ENCODE measurements around the gene CDH12.
"Not testable (repeated sequence)": the region's sequence is repeated elsewhere in the genome, so short reads cannot be mapped to it uniquely, and the experiment has no call there.

Gene CDH12

GRCh38 chr5:22572941-22573340 is 280.2 kb downstream of the CDH12 start:
- DNase-seq = no peak

DNA sequence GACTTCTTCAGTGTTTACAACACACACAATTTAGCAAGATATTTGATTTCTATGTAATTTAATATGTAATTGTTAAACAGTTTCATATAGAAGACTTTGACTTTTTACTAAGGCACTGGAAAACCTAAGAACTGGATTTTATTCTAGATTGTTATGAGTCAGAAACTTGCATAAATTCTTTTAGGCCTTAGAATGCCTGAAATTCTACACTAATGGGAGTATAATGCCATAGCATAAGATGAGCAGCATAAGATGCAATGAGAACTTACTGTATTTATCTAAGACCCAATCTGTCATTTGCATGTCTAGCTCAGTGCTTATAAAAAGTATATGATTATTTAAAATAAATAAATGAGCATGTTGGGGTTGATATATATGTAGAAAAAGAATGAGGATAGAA is 285.2 kb downstream of the CDH12 start:
- no peak for DNase-seq

- DNase-seq = no peak
Observed at GRCh38 chr5:22560147-22560546, 293.0 kb downstream of the CDH12 start.

DNA sequence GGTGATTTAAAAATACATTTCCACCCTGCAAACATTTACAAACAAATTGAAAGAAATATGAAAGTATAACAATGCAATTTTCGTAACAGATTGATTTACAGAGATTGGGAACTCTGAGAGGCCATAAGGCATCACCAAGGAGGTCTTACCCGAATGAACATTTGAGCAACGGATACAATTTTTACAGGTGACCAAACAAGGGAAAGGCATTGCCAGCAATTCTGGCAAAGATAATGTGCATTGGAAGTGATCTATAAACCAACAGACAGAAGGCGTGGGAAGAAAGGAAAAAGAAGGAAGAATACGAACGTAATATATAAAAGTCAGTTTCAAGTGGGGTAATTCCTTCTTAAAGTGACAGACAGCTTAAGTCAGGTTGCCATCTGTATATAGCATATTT is 295.9 kb downstream of the CDH12 start:
- no peak for DNase-seq

DNA sequence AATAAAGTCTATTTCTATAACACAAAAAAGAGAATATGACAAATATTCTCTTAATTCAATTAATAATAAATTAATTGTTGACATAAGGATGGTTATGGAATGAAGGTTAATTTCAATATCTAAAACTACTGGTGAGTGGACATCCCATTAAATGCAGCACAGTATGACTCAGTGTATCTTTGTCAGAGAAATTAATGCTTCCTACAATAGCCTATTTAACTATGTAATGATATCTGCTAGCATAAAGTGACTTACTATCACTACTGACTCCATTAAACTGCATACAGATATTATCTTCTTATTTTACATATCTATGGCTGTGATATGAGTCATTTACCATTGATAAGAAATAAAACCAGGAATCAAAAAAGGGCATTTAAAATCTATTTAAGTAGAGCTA is 298.7 kb downstream of the CDH12 start:
- no peak for DNase-seq

DNA sequence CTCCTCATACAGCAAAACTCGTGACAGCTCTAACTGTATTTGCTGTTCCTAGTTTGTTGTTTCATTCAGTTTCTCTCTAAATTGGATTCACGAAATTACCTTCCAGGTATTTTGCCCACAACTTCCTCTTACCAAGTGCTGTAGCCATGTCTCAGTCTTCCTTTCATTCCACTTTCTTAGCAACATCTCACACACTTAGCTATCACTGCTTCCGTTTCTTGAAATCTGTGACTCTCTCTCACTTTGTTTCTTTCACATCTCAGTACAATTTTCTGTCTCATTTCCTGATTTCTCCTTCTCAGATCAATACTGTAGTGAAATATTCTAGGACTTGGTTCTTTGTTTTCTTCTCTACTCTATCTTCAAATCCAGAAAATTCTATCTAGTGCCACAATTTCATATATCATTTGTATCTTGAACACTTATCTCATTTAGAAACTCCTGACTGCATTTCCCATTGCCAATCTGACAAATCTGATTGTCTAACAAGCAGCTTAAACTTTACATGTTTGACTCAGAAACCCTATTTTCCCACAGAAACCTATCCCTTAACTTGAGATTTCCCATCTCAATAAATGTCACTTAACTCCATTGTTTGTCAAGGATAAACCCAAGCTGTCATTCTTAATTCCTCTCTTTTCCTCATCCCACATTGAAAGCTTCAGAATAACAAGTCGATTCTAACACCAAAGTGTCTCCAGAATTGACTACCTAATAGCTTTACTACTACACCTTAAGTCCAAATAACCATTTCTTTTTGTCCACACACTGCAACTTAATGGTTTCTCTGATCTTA is 303.1 kb downstream of the CDH12 start:
- no peak for DNase-seq

DNA sequence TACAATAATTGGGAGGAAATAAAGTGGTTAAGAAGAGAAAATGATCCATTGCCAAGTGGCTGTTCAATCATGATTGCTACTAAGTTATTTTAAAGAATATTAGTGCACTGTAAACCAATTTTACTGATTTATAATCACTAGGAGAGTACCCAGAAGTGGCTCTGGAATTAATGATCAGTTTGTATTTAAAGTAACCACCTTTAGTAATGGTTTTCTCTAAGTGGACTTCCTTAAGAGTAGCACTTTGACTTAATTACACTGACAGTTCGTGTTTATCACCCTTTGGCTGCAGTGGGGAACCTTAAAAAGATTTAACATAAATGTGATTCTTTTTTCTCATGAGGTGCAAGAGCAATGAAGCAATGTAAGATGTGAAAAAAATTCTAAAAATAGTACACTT is 310.8 kb downstream of the CDH12 start:
- DNase-seq = no peak

GRCh38 chr5:22541037-22541436 is 312.1 kb downstream of the CDH12 start:
- DNase-seq = peak in 28 of 56 donors; percentile 1 to 65 (median 18)

DNA sequence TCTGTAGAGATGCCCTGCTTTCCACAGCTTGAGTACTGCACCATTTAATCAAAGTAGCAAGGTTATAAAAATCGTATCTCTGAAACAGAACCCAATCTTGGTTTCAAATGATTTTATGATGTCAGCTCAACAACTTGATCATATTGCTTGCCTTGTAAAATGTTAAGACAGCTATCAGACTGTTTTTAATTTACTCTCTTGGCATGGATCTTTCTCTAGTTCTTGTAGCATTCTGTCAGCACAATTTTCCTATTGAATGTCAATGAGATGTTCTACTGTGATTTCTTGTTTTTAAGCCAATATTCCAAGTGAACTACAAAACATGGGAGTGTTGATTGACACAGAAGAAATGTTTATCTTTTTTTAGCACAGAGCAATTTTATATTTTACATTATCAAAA is 313.4 kb downstream of the CDH12 start:
- DNase-seq = no peak

- no peak for DNase-seq
Observed at GRCh38 chr5:22531986-22532385, 321.2 kb downstream of the CDH12 start.

GRCh38 chr5:22521521-22521920 is 331.6 kb downstream of the CDH12 start:
- no peak for DNase-seq

DNA sequence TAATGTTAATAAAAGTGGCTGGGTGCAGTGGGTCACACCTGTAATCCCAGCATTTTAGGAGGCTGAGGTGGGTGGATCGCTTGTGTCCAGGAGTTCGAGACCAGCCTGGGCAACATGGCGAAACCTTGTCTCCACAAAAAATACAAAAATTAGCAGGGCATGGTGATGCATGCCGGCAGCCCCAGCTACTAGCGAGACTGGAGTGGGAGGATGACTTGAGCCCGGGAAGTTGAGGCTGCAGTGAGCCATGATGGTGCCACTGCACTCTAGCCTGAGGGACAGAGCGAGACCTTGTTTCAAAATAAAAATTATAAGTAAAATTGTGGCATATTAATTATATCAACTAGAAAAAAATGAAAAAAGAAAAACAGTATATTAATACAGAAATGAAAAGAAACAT is 336.6 kb downstream of the CDH12 start:
- not testable (repeated sequence) for DNase-seq

GRCh38 chr5:22514231-22514630 is 338.9 kb downstream of the CDH12 start:
- DNase-seq = no peak

DNA sequence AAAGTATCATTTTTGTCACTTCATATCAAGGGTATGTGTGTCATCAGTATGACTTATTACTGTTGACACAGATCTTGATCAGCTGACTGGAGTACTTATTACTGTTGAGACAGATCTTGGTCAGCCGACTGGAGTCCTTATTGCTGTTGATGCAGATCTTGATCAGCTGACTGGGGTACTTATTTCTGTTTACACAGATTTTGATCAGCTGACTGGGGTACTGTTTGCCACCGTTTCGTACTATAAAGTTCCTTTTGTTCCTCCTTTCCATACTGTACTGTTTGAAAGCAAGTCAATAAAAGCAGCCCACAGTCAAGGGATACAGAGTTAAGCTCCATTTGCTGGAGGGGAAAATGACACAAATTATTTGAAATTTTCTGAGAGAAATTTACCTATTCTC is 347.3 kb downstream of the CDH12 start:
- no peak for DNase-seq

DNA sequence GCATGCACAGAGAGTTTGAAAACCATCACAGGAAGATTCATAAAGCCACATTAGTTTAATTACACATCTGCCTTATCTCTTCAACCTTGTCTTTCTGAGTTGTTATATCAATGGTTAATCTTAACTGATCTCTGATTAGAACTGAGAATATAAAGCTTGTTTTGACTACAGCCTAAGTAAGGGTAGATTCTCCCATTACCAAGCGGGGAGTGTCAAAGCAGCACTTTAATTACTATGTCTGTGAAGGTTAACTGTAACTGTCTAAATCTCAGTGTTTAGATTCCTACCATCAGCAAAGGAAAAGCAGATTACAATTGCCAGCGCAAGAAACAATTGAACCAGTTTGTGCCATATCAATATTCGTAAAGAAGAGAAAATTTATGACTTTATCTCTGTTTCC is 348.7 kb downstream of the CDH12 start:
- no peak for DNase-seq

DNA sequence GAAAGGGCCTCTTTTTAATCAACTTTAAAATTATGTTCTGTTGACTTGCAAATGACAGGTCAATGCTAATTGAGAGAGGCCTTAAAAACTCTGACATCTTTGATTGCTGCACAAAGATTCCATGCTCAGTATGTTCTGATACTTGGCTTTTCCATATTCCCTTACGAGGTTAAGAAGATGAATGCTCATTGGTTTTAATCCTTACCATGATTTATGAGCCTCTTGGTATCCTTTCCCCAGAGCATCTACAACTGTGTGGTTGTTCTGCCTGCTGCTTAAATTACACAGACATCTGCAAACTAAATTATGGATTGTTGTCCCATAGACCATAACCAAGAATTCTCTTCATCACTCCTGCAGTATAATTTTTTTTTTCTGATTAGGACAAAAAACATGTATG is 352.6 kb downstream of the CDH12 start:
- no peak for DNase-seq

- no peak for DNase-seq
Observed at GRCh38 chr5:22496666-22497065, 356.5 kb downstream of the CDH12 start.

- DNase-seq = no peak
Observed at GRCh38 chr5:22495016-22495720, 358.0 kb downstream of the CDH12 start.

DNA sequence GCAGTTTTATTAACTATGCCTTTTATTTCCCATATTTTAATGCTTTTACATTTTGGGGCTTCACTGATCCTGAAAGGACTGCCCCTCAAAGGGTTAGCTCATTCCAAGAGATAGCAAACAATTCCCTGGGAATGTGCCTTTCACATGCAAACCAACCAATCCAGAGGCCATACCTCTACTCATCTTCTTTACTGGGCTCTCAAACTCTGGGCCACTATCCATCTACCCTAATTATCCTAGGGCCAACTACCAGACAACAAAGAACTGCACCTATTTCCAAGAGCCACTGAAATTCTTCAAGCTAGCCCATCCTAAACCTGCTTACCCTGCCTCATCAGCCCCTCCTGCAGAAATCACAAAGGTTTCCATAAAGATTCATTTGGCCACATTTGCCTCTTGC is 364.7 kb downstream of the CDH12 start:
- no peak for DNase-seq

DNA sequence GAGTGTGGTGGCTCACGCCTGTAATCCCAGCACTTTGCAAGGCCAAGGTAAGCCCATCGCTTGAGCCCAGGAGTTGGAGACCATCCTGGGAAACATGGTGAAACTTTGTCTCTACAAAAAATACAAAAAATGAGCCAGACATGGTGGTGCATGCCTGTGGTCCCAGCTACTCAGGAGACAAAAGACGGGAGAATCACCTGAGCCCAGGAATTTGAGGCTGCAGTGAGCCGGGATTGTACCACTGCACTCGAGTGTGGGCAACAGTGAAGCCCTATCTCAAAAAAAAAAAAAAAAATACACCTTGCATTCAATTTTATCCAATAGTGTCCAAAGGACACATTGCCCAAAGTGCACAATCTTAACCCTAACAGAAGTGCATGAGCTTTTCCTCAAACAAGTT is 372.8 kb downstream of the CDH12 start:
- no peak for DNase-seq

GRCh38 chr5:22473886-22474285 is 379.3 kb downstream of the CDH12 start:
- DNase-seq = no peak

- DNase-seq = no peak
Observed at GRCh38 chr5:22471154-22471553, 382.0 kb downstream of the CDH12 start.

- DNase-seq = no peak
Observed at GRCh38 chr5:22470408-22470807, 382.7 kb downstream of the CDH12 start.

Measured in nucleus accumbens (tissue), 56 donors.